ENCODE measurements around the gene ATOSA.

ATOSA gene, protein sequence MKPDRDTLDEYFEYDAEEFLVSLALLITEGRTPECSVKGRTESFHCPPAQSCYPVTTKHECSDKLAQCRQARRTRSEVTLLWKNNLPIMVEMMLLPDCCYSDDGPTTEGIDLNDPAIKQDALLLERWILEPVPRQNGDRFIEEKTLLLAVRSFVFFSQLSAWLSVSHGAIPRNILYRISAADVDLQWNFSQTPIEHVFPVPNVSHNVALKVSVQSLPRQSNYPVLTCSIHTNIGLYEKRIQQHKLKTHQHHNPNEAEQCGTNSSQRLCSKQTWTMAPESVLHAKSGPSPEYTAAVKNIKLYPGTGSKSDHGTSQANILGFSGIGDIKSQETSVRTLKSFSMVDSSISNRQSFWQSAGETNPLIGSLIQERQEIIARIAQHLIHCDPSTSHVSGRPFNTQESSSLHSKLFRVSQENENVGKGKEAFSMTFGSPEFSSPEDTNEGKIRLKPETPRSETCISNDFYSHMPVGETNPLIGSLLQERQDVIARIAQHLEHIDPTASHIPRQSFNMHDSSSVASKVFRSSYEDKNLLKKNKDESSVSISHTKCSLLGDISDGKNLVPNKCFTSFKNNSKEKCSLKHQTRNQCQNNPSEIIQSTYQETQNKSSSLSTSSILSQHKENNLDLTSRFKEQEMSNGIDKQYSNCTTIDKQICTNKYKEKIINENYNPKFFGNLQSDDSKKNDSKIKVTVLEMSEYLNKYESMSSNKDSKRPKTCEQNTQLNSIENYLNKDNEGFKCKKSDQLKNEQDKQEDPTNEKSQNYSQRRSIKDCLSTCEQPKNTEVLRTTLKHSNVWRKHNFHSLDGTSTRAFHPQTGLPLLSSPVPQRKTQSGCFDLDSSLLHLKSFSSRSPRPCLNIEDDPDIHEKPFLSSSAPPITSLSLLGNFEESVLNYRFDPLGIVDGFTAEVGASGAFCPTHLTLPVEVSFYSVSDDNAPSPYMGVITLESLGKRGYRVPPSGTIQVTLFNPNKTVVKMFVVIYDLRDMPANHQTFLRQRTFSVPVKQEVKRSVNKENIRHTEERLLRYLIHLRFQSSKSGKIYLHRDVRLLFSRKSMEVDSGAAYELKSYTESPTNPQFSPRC

DNA sequence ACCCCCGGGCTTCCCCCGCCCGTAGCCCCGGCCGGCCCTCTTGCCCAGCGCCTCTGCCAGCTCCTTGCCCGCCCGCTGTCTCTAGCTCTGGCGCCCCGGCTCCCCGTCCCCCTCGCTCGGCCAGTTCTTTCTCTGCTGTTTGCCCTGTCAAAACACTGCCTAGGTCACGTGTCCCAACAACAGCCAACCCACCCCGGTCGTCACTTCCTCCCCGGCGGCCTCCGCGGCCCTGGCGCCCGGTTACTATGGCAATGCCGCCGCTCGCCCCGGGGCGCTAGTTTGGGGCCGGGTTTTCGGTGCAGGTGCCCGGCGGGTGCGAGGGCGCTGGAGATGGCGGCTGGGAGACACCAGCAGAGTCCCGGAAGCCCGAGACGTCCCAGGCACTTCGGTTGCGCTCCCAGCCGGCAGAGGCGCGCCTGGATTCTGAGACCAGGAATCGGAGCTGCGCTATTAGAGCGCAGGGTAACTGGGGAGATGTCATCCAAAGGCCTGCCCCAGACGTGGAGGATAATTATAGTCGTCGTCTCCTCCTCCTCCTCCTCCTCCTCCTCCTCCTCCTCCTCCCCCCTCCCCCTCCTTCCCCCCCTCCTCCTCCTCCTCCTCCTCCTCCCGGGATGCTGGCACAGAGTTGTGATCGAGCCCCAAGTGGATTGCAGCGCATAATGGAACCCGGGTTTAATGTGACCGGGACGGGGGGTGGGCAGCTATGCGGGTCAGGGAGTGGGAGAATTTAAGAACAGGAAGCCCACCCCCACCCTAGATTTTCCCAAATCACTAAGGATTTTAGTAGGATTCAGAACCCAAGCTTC is at the start of gene ATOSA:
Gene ATOSA, minus strand, starts transcription at position 157 of the 809 bp plus-strand sequence. CDS start 1,367 bp downstream, outside the sequence.
- in situ Hi-C loops (cut with HindIII; ENCODE audit: low sequenced_read_pairs) = no loop called here

DNA sequence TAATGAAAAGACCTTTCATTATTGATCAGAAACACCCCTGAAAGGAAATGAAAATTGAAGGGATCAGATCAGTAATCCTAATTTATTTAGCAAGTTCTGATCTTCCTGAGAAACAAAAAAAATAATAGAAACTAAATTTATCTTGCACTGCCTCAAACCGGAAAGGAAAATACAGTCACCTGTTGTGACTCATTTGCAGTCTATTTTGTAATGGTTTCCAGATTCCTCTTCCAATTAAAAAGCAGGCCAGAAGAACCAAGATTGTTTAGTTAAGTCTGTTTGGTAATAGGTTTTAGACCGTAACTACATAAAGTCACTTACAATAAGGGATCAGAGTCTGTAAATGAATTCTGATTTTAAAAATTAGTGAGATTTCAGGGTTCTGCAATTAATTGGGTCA is 49.7 kb upstream of the ATOSA start:
- in situ Hi-C loops (cut with HindIII; ENCODE audit: low sequenced_read_pairs) = no loop called here

DNA sequence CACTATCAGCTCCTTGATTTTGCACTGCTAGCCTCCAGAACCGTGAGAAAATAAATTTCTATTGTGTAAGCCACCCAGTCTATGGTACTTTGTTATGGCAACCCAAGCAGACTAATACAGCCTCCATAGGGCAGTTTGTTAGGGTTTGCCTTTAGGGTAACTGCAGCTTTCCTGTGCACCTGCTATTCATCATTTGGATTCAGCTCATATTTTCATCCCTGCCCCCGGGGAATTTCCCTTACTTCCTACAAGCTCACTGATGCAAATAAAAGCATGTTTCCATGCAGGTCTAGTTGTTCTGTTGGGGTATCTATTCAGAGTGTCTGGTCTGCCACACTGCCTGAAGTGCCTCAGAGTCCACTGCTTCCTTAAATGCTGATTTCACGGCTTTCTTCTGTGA is 48.6 kb upstream of the ATOSA start:
- in situ Hi-C loops (cut with HindIII; ENCODE audit: low sequenced_read_pairs) = no loop called here

DNA sequence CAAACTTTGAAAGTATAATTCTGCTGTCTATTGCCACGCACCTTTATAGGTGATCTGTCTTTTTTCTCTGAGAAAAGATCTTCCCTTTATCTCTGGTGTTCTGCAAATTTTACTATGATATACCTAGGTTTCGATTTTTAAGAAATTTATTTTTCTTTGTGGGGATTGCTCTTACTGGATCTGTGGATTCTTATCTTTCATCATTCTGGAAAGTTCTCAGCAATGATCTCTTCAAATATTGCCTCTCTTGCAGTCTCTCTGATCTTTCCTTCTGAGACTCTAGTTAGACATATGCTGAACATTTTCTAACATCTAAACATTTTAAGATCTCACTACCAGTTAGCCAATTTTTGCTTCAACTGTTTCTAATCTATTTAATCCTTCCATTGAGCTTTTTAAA is 47.0 kb upstream of the ATOSA start:
- in situ Hi-C loops (cut with HindIII; ENCODE audit: low sequenced_read_pairs) = no loop called here

DNA sequence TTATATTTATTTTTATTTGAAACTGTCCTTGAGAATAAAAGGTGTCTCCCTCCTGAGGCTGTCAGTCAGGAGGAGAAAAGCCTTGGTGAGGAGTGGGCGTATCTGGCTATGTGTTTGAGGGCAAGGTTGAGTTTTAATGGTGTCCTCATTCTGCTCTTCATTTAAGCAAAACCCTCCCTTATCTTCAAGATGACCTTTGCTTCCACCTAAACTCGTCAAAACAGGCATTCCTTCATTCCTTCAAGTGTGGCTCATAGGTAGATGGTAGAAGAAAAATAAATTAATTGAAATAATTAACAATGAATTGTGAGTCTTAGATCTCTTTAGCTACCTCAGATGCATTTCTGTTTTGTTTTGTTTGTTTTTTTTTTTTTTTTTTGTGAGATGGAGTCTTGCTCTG is 39.4 kb upstream of the ATOSA start:
- in situ Hi-C loops (cut with HindIII; ENCODE audit: low sequenced_read_pairs) = no loop called here

DNA sequence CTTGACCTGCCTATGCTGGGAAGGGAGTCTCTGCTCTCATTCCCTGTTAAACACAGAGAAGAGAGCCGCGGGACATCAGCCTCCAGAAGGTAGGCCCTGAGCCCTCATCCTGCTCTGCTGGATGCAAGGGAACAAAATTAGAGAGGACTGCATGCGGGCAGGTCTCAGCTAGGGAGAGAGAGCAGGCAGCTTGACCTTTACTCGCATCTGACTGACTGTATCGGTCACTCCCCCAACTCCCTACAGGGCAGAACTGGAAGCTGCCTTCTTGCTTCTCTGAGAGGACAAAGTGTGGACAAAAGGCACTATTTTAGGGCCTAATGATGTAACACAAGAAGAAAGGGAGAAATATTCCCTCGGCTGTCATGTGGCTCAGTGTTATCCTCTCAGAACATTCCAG is 38.7 kb upstream of the ATOSA start:
- in situ Hi-C loops (cut with HindIII; ENCODE audit: low sequenced_read_pairs) = no loop called here

DNA sequence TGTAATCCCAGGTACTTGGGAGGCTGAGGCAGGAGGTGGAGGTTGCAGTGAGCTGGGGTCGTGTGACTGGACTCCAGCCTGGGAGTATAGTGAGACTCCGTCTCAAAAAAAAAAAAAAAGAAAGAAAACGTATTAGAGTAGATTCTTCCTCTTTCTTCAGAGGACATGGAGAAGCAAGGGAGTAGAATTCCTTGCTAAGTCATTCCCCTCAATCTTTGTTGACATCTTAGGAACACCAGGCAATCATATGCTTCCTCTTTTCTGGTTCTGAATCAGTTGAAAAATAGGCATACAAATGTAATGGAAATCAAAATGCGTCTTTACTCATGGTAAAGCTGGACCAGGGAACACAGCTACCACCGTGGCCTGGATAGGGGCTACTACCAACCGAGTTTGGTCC is 38.3 kb upstream of the ATOSA start:
- in situ Hi-C loops (cut with HindIII; ENCODE audit: low sequenced_read_pairs) = no loop called here

DNA sequence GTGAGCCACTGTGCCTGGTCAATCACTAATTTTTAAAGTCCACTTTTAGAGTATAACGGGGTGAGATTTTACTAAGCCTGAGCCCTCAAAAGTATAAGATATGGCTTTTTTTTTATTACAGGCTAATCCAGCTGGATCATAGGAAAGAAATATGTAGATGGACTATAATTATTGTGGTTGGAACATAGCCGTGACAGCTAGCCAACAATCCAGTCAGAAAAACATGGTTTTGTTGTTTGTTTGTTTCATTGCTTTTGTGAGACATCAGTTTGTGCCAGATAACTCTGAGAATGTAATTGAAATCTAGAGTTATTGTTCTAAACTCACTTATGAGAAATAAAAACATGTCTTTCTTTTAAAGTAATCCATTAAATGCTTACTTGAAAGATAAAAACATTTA is 37.3 kb upstream of the ATOSA start:
- in situ Hi-C loops (cut with HindIII; ENCODE audit: low sequenced_read_pairs) = no loop called here

DNA sequence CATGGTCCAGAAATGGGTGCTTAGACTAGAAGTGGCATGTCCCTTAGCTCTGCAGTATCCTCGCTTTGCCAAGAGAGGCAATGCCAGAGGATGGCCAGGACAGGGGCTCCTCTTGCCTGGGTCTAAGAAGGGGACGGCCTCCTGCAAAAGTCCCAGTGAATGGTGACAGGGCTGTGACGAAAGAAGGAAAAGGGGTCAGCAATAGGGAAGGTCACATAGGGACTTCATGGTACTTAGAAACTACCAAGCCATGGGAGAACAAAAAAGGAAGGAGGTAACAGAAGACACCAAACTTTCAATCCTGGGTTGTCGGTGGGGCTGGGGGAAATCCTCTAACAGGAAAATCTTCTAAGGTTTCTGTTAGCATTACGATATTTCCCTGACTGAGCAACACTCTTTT is 36.2 kb upstream of the ATOSA start:
- in situ Hi-C loops (cut with HindIII; ENCODE audit: low sequenced_read_pairs) = no loop called here

DNA sequence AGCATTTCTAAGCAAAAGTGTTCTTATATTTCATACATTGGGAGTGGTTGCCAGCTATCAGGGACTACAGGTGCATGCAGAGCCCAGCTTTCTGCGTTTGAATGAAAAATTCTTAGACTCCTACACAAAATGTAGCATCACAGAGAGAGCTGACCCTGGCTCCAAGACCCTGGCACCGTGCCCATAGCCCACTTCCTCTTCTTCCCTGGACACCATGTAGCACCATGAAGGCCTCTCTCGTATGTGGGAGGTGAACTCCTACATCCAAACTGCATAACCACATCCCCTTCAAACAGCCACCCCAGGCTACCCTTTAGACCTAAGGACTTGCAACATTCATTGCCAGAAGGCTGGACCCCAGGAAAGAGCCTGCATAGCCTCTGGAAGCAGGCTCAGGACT is 35.8 kb upstream of the ATOSA start:
- in situ Hi-C loops (cut with HindIII; ENCODE audit: low sequenced_read_pairs) = no loop called here

DNA sequence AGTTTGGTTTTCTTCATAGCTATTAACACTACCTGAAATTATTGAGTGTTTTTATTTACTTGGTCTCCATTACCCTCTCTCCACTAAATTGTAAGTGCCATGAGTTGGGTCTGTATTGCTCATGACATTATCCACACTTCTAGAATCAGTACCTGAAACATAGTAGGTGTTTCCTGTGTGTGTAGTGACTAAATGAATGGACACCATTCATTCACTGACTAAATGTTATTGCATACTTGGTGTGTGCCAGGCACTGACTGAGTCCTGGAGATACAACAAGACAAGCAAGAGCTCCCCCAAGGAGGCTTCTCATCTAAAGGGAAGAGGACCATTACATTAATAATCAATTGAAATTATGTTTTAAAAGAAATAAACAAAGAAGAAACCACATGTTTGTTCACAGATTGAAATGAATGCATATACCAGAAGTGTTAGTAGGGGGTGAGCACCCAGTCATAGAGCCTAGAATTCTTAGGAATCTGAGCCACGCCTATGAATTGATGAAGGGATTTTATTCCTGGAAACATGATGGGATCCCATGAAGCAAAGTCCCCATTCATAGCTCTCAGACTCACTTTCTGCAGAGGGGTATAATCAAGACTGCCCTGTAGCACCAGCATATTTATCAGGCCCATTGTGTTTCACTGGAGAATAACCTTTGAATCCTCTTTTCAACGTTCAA is 31.7 kb upstream of the ATOSA start:
- in situ Hi-C loops (cut with HindIII; ENCODE audit: low sequenced_read_pairs) = no loop called here

DNA sequence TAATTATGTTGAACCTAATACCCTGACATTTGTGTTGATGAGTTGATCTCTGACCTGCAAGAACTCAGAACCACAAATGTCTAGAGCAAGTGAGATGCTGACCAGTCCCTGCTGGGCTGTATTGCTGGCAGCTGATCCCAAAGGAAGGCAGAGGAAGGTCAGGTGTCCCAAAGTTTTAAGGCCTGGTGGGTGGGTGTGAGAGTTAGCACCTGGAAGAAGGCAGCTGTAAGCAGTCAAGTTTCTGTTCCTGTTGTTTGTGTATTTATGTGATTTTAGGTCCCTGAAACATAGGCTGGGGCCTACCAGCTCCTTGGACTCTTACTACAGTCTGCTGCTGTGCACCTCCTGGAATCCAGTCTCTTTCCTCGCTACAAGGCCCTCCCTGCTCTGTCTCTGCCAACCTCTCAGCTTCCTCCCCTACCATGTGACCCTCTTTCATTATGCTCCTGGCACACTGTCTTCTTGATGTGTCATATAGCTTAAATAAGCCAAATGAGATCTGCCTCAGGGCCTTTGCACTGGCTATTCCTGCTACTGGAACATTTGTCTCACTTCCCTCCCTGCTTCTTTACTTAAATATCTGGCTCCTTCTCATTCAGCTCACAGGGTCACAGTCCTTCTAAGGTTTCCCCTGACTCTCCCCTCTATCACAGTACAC is 31.0 kb upstream of the ATOSA start:
- in situ Hi-C loops (cut with HindIII; ENCODE audit: low sequenced_read_pairs) = no loop called here

DNA sequence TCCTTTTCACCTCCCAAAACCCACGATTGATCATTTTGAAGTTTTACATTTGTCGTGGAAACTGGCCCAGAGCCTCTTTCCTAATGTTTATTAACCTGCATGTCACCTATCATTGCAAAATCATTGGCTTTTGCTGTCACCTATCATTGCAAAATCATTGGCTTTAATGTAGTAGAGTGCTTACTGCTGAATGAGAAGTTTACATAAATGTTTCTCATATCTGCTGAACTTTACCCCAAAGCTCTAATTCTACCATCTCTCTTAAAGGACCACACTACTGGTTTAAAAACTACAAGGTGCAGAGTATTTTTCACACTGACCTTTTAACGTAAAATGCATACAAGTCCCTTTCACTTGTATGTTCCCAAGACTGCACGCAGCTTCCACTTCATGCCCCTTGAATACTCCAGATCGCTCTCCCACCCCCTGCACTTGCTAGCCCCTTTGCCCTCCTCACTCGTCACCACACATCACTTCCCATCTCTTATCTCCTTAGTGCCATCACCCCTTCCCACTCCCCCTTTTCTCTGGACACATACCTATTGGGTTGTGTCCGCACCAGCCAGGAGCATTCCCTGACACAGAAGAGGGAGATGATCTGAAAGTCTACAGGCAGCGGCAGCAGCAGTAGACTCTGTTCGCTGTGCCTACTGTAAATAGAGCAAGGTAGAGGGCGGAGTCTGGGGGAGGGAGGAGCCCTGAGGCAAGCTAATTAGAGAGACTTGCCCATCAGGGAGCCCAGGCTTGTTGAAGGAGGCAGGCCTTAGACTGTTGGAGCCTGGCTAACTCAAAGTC is 30.2 kb upstream of the ATOSA start:
- in situ Hi-C loops (cut with HindIII; ENCODE audit: low sequenced_read_pairs) = no loop called here

DNA sequence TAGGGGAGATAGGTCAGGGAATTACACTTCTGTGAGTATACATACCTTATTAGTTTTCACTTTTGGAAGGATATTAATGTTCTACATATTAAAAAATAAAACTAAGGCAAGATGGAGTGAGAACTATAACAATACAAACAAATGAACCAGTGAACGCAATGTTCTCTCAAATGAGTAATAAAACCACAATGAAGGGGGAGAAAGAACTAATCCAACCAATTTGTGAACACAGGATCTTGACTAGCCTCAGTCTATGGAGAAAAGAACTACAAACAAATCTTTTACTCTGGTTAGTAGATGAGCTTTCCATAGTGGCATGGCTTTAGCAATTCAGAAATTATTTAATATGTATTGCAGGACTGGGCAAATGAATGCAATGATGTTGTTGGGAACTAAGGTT is 26.9 kb upstream of the ATOSA start:
- in situ Hi-C loops (cut with HindIII; ENCODE audit: low sequenced_read_pairs) = no loop called here

DNA sequence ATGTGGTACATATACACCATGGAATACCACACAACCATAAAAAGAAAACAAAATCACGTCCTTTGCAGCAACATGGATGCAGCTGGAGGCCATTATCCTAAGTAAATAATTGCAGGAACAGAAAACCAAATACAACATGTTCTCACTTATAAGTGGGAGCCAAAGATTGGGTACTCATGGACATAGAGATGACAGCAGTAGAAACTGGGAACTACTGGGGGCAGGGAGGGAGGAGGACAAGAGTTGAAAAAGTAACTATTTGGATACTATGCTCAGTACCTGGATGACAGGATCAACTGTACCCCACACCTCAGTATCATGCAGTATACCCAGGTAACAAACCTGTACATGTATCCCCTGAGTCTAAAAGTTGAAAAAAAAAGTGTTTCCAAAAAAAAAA is 23.2 kb upstream of the ATOSA start:
- in situ Hi-C loops (cut with HindIII; ENCODE audit: low sequenced_read_pairs) = no loop called here

DNA sequence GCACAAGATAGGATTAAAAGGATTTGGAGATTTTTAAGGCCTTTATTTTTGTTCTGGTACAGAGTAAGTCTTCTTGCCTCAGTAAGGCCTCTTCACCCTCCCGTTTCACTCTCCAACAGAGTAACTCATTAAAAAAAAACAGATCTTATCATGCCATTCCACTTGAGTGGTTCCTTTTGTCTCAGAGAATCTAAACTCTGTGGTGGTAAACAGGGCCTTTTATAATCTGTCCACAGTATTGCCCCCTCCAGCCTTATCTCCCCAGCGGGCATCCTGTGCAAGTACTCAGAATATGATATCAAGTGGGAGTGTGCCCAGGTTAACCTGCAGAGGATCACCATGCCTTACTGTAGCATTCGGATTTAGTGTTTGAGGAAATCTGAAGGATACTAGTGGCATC is 20.3 kb upstream of the ATOSA start:
- in situ Hi-C loops (cut with HindIII; ENCODE audit: low sequenced_read_pairs) = no loop called here

DNA sequence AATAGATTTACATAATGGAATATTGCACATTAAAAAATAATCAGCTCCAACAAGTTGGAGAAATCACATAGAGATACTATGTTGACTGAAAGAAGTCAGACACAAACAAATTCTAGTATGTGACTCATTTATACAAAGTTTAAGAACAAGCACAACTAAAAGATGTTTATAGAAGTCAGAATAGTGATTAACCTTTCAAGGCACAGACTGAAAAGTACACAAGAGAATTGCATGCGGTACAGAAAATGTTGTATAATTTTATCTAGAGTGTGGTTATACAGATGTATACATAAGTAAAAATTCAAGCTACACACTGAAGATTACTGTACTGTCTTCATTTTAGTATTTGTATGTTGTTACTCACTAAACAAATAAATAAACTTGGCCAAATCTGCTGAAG is 19.3 kb upstream of the ATOSA start:
- in situ Hi-C loops (cut with HindIII; ENCODE audit: low sequenced_read_pairs) = no loop called here

DNA sequence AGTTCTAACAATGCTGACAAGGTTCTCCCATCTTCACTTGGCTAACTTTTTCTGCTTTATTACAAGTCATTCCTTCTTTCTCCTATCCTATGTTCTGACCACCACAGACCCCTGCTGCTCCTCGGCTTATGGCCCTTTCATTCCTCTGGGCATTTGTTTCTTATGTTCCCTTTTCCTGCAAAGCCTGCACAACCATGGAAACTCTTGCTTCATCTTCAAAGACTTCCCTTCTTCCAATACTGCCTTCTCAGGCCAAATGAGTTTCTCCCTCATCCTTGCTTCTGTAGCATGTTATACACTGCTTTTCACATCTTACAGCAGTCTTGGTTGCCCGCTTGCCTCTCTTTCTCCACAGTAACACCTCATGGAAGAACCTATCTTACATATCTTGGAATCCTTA is 17.9 kb upstream of the ATOSA start:
- in situ Hi-C loops (cut with HindIII; ENCODE audit: low sequenced_read_pairs) = no loop called here

DNA sequence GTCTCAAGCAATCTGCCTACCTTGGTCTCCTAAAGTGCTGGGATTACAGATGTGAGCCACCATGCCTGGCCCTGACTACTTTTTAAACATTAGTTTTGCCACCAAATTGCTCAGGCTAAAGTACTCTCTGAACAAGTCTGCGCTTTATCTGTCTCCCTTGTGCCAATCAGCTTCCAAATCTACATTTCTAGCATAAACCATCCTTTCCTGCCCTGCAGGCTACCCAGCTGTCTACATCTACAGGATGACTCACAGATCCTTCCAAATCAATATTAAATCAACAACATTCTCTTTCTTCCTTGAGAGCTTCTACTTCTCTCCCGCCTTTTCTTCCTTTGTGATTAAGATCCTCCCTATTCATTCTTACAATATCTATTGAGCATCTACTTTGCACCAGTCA is 16.0 kb upstream of the ATOSA start:
- in situ Hi-C loops (cut with HindIII; ENCODE audit: low sequenced_read_pairs) = no loop called here

Data from DLD1 (cell line).